ENCODE results near the gene CYSRT1.

GRCh38 chr9:137247135-137247915, 22.4 kb downstream of the CYSRT1 start:
- TF ChIP-seq CTCF (IDR thresholded peaks at IDR 0.05) (no peak), POLR2A (IDR thresholded peaks at IDR 0.05) (no peak)
